Measurements from ENCODE around the gene RC3H1. TPM values are rescaled to one million over a fixed set of nuclear protein-coding genes. Genes with fewer than 3 reads are reported as not detected.
"Not testable (repeated sequence)": the region's sequence is repeated elsewhere in the genome, so short reads cannot be mapped to it uniquely, and the experiment has no call there.

Gene RC3H1
- total and polyA plus RNA-seq, 5 experiments from 2014 or later, result 5.1 to 56.8 (median 7.2) TPM

- POLR2A ChIA-PET, result no interaction called here
- H3K4me3 Mint-ChIP-seq, result no peak overlapping the region
- no peaks in the 10 kb centered on the region for H3K36me3 Mint-ChIP-seq
- H3K27ac Mint-ChIP-seq, result no peak overlapping the region
- H3K27me3 Mint-ChIP-seq, result no peaks in the 10 kb centered on the region
- ATAC-seq (no peak), DNase-seq (no peak)
- no peaks in the 10 kb centered on the region for H3K9me3 Mint-ChIP-seq
- H3K4me1 Mint-ChIP-seq, result peaks cover 0 to 2% (median 0%) of the 10 kb centered on the region in 4 donors
These were observed 22.5 kb upstream of the RC3H1 start for GRCh38 chr1:174044418-174045222.

GRCh38 chr1:174042509-174042908 is 20.4 kb upstream of the RC3H1 start:
- POLR2A ChIA-PET, H3K4me3 Mint-ChIP-seq, H3K9me3 Mint-ChIP-seq, DNase-seq, H3K27me3 Mint-ChIP-seq, H3K4me1 Mint-ChIP-seq, ATAC-seq, H3K36me3 Mint-ChIP-seq: not testable (repeated sequence)
- H3K27ac Mint-ChIP-seq, result peak overlapping the region in 1 of 10 donors; percentile 33

- H3K9me3 Mint-ChIP-seq, result no peaks in the 10 kb centered on the region
- H3K27me3 Mint-ChIP-seq, result peaks cover 0 to 3% (median 0%) of the 10 kb centered on the region in 5 donors
- H3K4me3 Mint-ChIP-seq, result no peak overlapping the region
- no peak for ATAC-seq
- POLR2A ChIA-PET, result no interaction called here
- no peak overlapping the region for H3K27ac Mint-ChIP-seq
- no peak for DNase-seq
- H3K4me1 Mint-ChIP-seq, result no peaks in the 10 kb centered on the region
- H3K36me3 Mint-ChIP-seq, result no peaks in the 10 kb centered on the region
These were observed 19.2 kb upstream of the RC3H1 start for GRCh38 chr1:174041369-174041768.

- no peak overlapping the region for H3K4me3 Mint-ChIP-seq
- no peak overlapping the region for H3K27ac Mint-ChIP-seq
- no peaks in the 10 kb centered on the region for H3K9me3 Mint-ChIP-seq
- no peak for ATAC-seq
- no peaks in the 10 kb centered on the region for H3K36me3 Mint-ChIP-seq
- H3K4me1 Mint-ChIP-seq, result no peaks in the 10 kb centered on the region
- peaks cover 0 to 4% (median 0%) of the 10 kb centered on the region in 5 donors for H3K27me3 Mint-ChIP-seq
- POLR2A ChIA-PET, result no interaction called here
- DNase-seq, result no peak
These were observed 18.2 kb upstream of the RC3H1 start for GRCh38 chr1:174040387-174040786.

- Mint-ChIP-seq H3K27me3 (peaks cover 0 to 4% (median 0%) of the 10 kb centered on the region in 5 donors), H3K36me3 (no peaks in the 10 kb centered on the region), H3K4me3 (no peak overlapping the region), H3K4me1 (no peaks in the 10 kb centered on the region), H3K9me3 (no peaks in the 10 kb centered on the region), H3K27ac (no peak overlapping the region)
- ATAC-seq (no peak), DNase-seq (no peak)
- POLR2A ChIA-PET, result no interaction called here
These were observed 16.9 kb upstream of the RC3H1 start for GRCh38 chr1:174039027-174039426.

- H3K9me3 Mint-ChIP-seq, result no peaks in the 10 kb centered on the region
- ATAC-seq (no peak), DNase-seq (no peak)
- H3K4me1 Mint-ChIP-seq, result no peaks in the 10 kb centered on the region
- H3K36me3 Mint-ChIP-seq, result no peaks in the 10 kb centered on the region
- POLR2A ChIA-PET, result interaction anchor here (0.6 kb wide), 1 partner anchor 36 kb away, joined by 3 read pairs; no protein-coding TSS in a partner anchor
- no peak overlapping the region for H3K4me3 Mint-ChIP-seq
- no peak overlapping the region for H3K27ac Mint-ChIP-seq
- H3K27me3 Mint-ChIP-seq, result peaks cover 0 to 4% (median 0%) of the 10 kb centered on the region in 5 donors
These were observed 14.6 kb upstream of the RC3H1 start for GRCh38 chr1:174036798-174037197.

GRCh38 chr1:174036204-174036603 is 14.0 kb upstream of the RC3H1 start:
- H3K4me1 Mint-ChIP-seq, result no peaks in the 10 kb centered on the region
- H3K27me3 Mint-ChIP-seq, result peaks cover 0 to 4% (median 0%) of the 10 kb centered on the region in 5 donors
- no peaks in the 10 kb centered on the region for H3K9me3 Mint-ChIP-seq
- no peak overlapping the region for H3K27ac Mint-ChIP-seq
- H3K36me3 Mint-ChIP-seq, result no peaks in the 10 kb centered on the region
- no peak for DNase-seq
- no peak overlapping the region for H3K4me3 Mint-ChIP-seq
- POLR2A ChIA-PET, result no interaction called here
- no peak for ATAC-seq

- H3K9me3 Mint-ChIP-seq, result no peaks in the 10 kb centered on the region
- H3K4me1 Mint-ChIP-seq, result peaks cover 0 to 2% (median 0%) of the 10 kb centered on the region in 4 donors
- H3K27me3 Mint-ChIP-seq, result peaks cover 0 to 4% (median 0%) of the 10 kb centered on the region in 5 donors
- no peak overlapping the region for H3K4me3 Mint-ChIP-seq
- no peak for ATAC-seq
- H3K27ac Mint-ChIP-seq, result no peak overlapping the region
- POLR2A ChIA-PET, result no interaction called here
- DNase-seq, result no peak
- no peaks in the 10 kb centered on the region for H3K36me3 Mint-ChIP-seq
These were observed 10.6 kb upstream of the RC3H1 start for GRCh38 chr1:174032671-174033222.

DNA sequence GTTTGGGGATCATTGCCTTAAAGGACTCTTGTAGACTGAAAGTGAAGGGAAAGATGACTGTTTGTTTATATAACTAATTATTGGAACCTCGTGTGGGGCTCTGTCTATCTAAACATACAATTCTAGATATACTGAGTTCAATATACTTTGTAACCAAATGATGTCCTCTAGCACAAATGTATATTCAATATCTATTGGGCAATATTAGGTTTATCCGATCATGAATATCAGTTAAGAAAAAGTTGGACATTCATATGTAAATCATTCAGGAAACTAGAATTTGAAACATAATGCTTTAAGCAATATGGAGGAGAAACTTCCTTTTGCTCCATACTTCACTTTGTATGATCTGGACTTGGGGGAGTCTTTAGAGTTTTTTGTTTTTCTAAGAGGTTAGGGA is 8.9 kb upstream of the RC3H1 start:
- ATAC-seq (no peak), DNase-seq (no peak)
- peaks cover 0 to 2% (median 0%) of the 10 kb centered on the region in 5 donors for H3K27me3 Mint-ChIP-seq
- H3K4me3 Mint-ChIP-seq, result no peak overlapping the region
- no peak overlapping the region for H3K27ac Mint-ChIP-seq
- peaks cover 0 to 2% (median 0%) of the 10 kb centered on the region in 4 donors for H3K4me1 Mint-ChIP-seq
- H3K36me3 Mint-ChIP-seq, result no peaks in the 10 kb centered on the region
- H3K9me3 Mint-ChIP-seq, result no peaks in the 10 kb centered on the region
- POLR2A ChIA-PET, result interaction anchor here (1.3 kb wide), 1 partner anchor 9 kb away, joined by 3 read pairs; the partner anchor contains the start of gene RC3H1

DNA sequence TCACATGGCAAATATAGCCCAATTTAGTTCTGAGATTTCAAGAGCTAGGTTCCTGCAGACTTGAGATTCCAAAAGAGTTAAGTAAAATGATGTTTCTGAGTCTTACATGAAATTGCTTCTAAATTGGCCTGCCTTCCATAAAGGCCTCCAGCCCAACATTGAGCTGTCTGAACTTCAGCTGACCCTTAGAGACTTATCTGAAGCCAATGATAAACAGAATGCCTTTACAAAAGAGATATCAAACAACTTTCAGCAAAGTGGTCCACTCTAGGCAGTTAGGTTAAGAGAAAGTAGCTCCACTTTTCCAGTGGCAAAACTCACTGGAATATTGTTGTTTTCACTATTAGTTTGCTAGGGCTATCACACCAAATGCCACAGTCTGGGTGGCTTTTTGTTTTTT is 6.3 kb upstream of the RC3H1 start:
- Mint-ChIP-seq H3K36me3 (no peaks in the 10 kb centered on the region), H3K4me3 (no peak overlapping the region), H3K27me3 (no peaks in the 10 kb centered on the region), H3K9me3 (no peaks in the 10 kb centered on the region), H3K4me1 (peaks cover 2 to 4% (median 3%) of the 10 kb centered on the region in 4 donors), H3K27ac (no peak overlapping the region)
- DNase-seq (no peak), ATAC-seq (no peak)
- POLR2A ChIA-PET, result no interaction called here

GRCh38 chr1:174023440-174023839 is 1.3 kb upstream of the RC3H1 start:
- peak overlapping the region; percentile 96 to 100 (median 99) for H3K4me3 Mint-ChIP-seq
- no peaks in the 10 kb centered on the region for H3K9me3 Mint-ChIP-seq
- H3K4me1 Mint-ChIP-seq, result peaks cover 16 to 44% (median 37%) of the 10 kb centered on the region in 4 donors
- H3K36me3 Mint-ChIP-seq, result peaks cover 0 to 6% (median 0%) of the 10 kb centered on the region in 3 donors
- ATAC-seq, result no peak
- H3K27me3 Mint-ChIP-seq, result no peaks in the 10 kb centered on the region
- H3K27ac Mint-ChIP-seq, result peak overlapping the region; percentile 85 to 100 (median 98)
- peak in 1 of 10 donors; percentile 12 for DNase-seq
- POLR2A ChIA-PET, result interaction anchor here (1.1 to 2.1 kb wide), 4 partner anchors 27 to 1491 kb away, joined by 3 to 23 read pairs (median 6); partner anchors contain the start of genes GAS5, MRPS14 and ZBTB37

DNA sequence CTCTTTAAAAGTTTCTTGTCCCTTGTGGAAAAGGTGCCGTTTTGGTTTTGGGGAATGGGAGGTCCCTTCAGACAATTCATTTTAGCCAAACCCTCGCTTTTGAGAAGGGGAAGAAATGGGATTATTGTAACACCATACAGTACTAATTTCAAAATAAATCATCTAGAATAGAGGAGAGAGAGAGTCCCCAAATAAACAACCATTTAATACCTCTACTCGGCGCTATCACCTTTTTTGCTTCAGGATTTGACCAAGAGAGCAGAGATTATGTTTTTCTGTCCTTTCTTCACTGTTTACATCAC is 770 bp upstream of the RC3H1 start:
- Mint-ChIP-seq H3K9me3 (no peaks in the 10 kb centered on the region), H3K27ac (peak overlapping the region; percentile 96 to 100 (median 99)), H3K4me3 (peak overlapping the region; percentile 96 to 100 (median 99)), H3K36me3 (peaks cover 0 to 6% (median 0%) of the 10 kb centered on the region in 3 donors), H3K4me1 (peaks cover 16 to 46% (median 39%) of the 10 kb centered on the region in 4 donors), H3K27me3 (no peaks in the 10 kb centered on the region)
- ATAC-seq (no peak), DNase-seq (peak in 1 of 10 donors; percentile 10)
- POLR2A ChIA-PET, result interaction anchor here (1.0 to 2.1 kb wide), 11 partner anchors 24 to 1491 kb away, joined by 3 to 23 read pairs (median 5); partner anchors contain the start of genes GAS5, KLHL20, MRPS14 and RABGAP1L

DNA sequence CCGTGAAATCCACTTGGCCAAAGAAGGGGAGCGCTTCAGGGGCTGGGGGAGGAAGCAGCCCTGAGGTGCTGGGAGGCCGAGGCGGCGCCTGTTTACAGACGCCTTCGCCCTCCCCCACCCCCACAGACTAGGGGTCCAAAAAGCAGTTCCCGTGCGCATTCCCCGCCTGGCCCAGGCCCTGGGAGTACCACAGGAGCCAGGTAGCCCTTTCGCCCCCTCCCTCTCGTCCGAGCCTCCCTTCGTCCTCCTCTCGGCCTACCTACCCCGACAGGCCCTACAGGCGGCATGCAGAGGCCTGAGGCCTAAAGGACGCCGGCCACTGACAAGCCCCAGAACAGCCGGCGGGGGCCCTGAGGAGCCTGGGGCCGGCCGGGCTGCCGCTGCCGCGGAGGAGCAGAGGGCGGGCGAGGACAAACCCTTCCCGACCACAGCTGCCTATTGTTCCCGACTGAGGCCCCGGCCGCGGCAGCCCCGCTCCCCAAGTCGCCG is 522 bp downstream of the RC3H1 start:
- Mint-ChIP-seq H3K27me3 (no peaks in the 10 kb centered on the region), H3K9me3 (no peaks in the 10 kb centered on the region), H3K36me3 (peaks cover 0 to 13% (median 0%) of the 10 kb centered on the region in 3 donors), H3K4me1 (peaks cover 21 to 59% (median 48%) of the 10 kb centered on the region in 4 donors), H3K4me3 (peak overlapping the region; percentile 92 to 100 (median 98)), H3K27ac (peak overlapping the region; percentile 88 to 100 (median 95))
- POLR2A ChIA-PET, result interaction anchor here (0.9 to 2.1 kb wide), 15 partner anchors 10 to 1489 kb away, joined by 3 to 23 read pairs (median 5); partner anchors contain the start of genes CACYBP, DARS2, GAS5 and KLHL20
- DNase-seq (peak in 7 of 10 donors; percentile 13 to 67 (median 26)), ATAC-seq (peak; percentile 31 to 40)
